ENCODE data around the gene NCDN. TPM values are rescaled to one million over a fixed set of nuclear protein-coding genes. Genes with fewer than 3 reads are reported as not detected.

Gene NCDN
- total RNA-seq, 2 experiments from 2014 or later, result 22.2 to 30.1 TPM

GRCh38 chr1:35564037-35564883, 6.7 kb downstream of the NCDN start:
- Histone ChIP-seq H3K79me2 (ENCODE audit: insufficient read depth, low read depth, low read length) (no peaks in the 10 kb centered on the region), H4K20me1 (ENCODE audit: insufficient read depth, low read length) (no peaks in the 10 kb centered on the region; the same call in 1 of the 2 replicates), H3K9me3 (ENCODE audit: low read length) (no peaks in the 10 kb centered on the region), H3K4me3 (ENCODE audit: low read depth, low read length, poor library complexity, severe bottlenecking) (no peak overlapping the region), H3K36me3 (ENCODE audit: insufficient read depth, low read length) (peaks cover 14% of the 10 kb centered on the region; the same call in 1 of the 2 replicates), H3K4me2 (ENCODE audit: low read length) (no peak overlapping the region), H3K4me1 (ENCODE audit: insufficient read depth, low read length, poor library complexity, severe bottlenecking) (no peaks in the 10 kb centered on the region), H3K9me2 (ENCODE audit: insufficient read depth, low read length) (no peaks in the 10 kb centered on the region), H2AFZ (ENCODE audit: low read length) (no peak overlapping the region), H3K27ac (ENCODE audit: low read depth, low read length, poor library complexity, severe bottlenecking) (no peak overlapping the region)
- ChIA-PET POLR2A (interaction anchor here (1.3 kb wide), 1 partner anchor 114 kb away, joined by 6 read pairs; no protein-coding TSS in a partner anchor), CTCF (ENCODE audit: unreplicated experiment) (interaction anchor here (0.9 to 2.2 kb wide), 4 partner anchors 9 to 151 kb away, joined by 3 to 17 read pairs (median 4); no protein-coding TSS in a partner anchor)
- peak; percentile 85 for DNase-seq (ENCODE audit: low spot score)
- BruUV-seq (replicated peaks), result no TSS peak
- intact Hi-C loops (cut with micrococcal nuclease; ENCODE audit: unreplicated experiment), result loop anchor here (1.0 kb wide), 1 partner anchor 113 kb away; no protein-coding TSS in a partner anchor
- TF ChIP-seq EZH2phosphoT487 (IDR thresholded peaks at IDR 0.05; ENCODE audit: borderline replicate concordance, low read depth, low read length), result no peak
- TF ChIP-seq CTCF (conservative IDR thresholded peaks at IDR 0.05; ENCODE audit: low read length), result peak; percentile 87

- H4K20me1 ChIP-seq (ENCODE audit: insufficient read depth, low read length), result no peaks in the 10 kb centered on the region; the same call in 1 of the 2 replicates
- peak; percentile 53 for TF ChIP-seq CTCF (conservative IDR thresholded peaks at IDR 0.05; ENCODE audit: low read length)
- no peak for TF ChIP-seq EZH2phosphoT487 (IDR thresholded peaks at IDR 0.05; ENCODE audit: borderline replicate concordance, low read depth, low read length)
- H3K27ac ChIP-seq (ENCODE audit: low read depth, low read length, poor library complexity, severe bottlenecking), result no peak overlapping the region
- ChIA-PET POLR2A (interaction anchor here (1.3 kb wide), 1 partner anchor 115 kb away, joined by 6 read pairs; no protein-coding TSS in a partner anchor), CTCF (ENCODE audit: unreplicated experiment) (interaction anchor here (0.9 to 2.2 kb wide), 4 partner anchors 9 to 150 kb away, joined by 3 to 17 read pairs (median 4); no protein-coding TSS in a partner anchor)
- no peaks in the 10 kb centered on the region for H3K9me2 ChIP-seq (ENCODE audit: insufficient read depth, low read length)
- BruUV-seq (replicated peaks), result no TSS peak
- H3K9me3 ChIP-seq (ENCODE audit: low read length), result no peaks in the 10 kb centered on the region
- no peaks in the 10 kb centered on the region for H3K4me1 ChIP-seq (ENCODE audit: insufficient read depth, low read length, poor library complexity, severe bottlenecking)
- intact Hi-C loops (cut with micrococcal nuclease; ENCODE audit: unreplicated experiment), result loop anchor here (1.0 to 5.0 kb wide), 2 partner anchors 114 to 363 kb away; no protein-coding TSS in a partner anchor
- H3K4me2 ChIP-seq (ENCODE audit: low read length), result no peak overlapping the region
- peaks cover 14% of the 10 kb centered on the region; the same call in 1 of the 2 replicates for H3K36me3 ChIP-seq (ENCODE audit: insufficient read depth, low read length)
- H3K4me3 ChIP-seq (ENCODE audit: low read depth, low read length, poor library complexity, severe bottlenecking), result no peak overlapping the region
- DNase-seq (ENCODE audit: low spot score), result no peak
- no peaks in the 10 kb centered on the region for H3K79me2 ChIP-seq (ENCODE audit: insufficient read depth, low read depth, low read length)
- H2AFZ ChIP-seq (ENCODE audit: low read length), result no peak overlapping the region
Observed at GRCh38 chr1:35564884-35565741, 7.5 kb downstream of the NCDN start.

Data from OCI-LY7 (cell line).